Activated CD8-positive, alpha-beta memory T cell treated with anti-CD3 and anti-CD28 coated beads for 48 hours (primary cell): ENCODE data around the gene DENND2A.
"Not testable (repeated sequence)": the region's sequence is repeated elsewhere in the genome, so short reads cannot be mapped to it uniquely, and the experiment has no call there.

Experiments
- DNase-seq, 3 experiments: peaks; one replicate each; pipeline ENCODE4 v3.0.0-alpha.2; 2020; ENCODE audit warnings: low read depth in 2 of 3, low spot score in 2 of 3

DENND2A gene

DNA sequence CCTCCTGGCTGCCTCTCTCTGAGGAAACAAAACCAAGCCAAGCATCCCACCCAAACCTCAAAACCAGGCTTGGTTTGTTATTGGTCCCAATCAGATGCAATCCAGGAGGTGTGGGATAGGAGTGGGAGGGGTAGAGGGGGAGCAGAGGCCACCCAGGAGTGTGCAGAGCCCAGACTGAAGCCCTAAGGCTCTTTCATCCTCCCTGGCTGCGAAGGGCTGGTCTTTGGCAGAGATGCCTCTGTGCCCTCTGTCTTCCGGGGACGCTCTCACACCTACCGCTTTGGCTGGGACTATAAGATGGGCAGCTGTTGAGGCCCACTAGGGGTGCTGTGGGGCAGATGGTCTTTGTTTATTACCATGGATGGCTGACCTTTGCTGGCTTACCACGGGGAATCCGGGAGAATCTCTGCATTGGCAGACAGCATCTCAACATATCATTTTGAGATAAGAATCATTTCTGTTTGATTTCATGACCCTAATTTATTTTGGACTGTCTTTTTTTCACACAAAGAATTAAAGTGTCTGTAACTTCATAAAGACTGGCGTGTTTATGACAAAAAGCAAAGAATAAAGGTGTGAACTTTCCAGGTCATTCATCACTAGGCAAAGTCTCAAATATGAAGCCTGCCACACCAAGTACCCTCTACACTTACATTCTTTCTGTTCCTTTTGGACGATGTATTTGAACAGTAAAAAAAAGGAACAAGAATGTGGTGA, 6.5 kb upstream of the DENND2A start:
- no peak for DNase-seq

DNA sequence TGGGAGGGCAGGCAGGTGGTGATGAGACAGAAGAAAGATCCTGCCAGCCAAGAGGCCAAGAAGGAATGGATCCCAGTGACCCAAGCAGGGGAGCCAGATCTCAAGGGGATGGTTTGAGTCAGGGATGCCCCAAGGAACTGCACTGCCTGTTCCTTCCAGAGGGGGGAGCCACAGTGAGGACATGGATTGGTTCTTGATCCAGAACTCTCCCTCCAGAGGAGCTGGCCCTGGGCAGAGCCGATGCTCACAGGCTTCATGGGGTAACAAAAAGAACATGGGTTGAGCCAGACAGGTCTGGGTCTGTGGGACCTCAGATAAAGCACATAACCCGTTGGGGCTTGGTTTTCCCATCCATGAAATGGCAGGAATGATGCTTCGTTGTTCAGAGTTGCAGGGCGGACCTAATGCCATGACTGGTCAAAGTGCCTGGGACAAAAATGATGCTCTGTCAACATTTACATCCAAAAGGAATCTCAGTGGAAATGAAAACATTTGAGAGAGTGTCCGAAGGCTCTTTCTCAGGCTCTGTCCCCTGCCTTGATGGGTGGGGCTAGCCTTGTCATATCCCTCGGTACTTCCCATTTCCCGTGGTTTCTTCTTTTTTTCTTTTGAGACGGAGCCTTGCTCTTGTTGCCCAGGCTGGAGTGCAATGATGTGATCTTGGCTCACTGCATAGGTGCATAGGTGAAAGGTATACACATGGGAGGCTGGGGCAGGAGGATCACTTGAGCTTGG, 4.7 kb upstream of the DENND2A start:
- DNase-seq: no peak

DNA sequence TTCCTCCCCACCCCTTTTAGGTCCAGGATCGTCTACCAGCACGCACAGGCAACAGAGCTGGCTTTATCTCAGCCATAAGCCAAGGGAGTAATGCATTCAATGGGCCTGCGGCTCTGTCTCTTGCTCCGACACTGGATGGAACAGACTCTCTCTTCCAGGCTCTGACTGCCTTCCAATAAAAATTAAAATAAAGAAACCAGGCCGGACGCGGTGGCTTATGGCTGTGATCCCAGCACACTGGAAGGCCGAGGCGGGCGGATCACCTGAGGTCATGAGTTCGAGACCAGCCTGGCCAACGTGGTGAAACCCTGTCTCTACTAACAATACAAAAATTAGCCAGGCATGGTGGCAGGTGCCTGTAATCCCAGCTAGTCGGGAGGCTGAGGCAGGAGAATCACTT, 4.1 kb upstream of the DENND2A start:
- DNase-seq: not testable (repeated sequence)

DNA sequence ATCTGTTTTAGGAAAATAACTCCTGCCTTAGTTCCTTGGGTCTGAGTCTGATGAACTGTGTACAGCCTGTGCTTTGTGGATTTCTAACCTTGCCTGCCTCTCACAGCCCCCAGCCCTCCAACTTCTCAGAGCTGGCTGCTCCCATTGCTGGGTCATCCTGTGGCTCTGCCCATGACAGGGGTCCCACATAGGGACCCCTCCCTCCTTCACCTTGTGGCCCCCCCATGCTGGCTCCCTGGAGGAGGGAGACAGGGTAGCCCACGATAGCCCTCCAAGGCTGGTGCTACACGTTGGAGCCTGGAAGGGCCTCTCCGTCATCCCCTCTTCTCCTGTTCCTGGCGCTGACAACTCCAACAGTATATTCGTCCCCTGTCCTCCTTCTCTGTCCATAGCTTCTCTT, 2.8 kb upstream of the DENND2A start:
- no peak for DNase-seq

DNA sequence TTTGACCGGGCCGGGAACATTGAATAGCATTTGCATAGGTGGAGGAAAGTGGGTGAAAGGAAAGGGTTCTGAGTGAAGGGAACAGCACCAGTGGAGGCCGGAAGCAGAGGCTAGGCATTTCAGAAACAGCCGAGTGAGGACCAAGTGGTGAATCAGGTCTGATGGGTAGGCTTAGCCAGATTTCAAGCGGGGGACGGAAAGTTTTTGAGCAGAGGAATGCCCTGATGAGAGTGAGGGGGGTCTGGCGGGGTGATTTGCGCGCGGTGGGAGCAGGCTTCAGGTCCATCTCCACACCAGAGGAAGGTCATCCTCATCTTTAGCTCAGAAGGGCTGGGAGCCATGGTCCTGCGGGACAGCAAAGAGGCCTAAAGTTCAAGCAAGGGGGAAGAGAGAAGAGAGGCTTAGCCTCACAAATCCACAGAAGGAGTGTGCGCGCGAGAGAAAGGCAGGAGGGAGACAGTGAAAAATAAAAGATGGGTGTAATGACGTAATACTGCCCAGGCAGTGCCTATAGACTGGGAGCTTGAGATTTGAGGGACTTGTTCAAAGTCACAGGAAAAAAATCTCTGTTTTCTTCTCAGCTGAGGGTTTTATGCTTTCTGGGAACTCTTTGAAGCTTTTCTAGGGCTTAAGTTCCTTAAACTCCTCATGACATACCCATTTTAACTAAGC, 1.0 kb upstream of the DENND2A start:
- DNase-seq: no peak

DNA sequence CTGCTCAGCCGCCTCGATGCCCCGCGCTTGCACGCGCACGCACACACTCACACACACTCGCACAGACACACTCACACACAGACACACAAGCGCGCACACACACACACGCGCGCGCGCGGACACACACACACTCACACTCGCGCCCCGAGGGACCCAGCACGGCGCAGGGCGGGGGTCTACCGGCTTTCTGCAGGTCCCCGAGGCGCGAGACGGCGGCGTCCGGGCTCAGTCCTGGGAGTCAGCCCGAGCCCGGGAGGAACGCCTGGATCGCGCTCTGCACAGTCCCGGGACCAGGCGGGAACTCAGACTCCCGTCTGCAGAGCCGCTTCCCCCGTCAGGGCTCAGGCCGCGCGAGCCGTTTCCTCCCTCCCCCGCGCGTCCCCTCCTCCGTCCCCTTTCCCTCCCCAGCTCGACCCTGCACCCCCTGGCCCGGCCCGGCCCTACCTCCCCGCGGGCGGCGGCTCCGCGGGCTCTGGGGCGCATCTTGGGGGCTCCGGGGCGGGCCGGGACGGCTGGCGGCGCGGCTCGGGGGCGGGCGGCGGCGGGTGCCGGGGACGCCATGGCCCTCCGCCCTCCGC, 464 bp downstream of the DENND2A start:
- no peak for DNase-seq

DNA sequence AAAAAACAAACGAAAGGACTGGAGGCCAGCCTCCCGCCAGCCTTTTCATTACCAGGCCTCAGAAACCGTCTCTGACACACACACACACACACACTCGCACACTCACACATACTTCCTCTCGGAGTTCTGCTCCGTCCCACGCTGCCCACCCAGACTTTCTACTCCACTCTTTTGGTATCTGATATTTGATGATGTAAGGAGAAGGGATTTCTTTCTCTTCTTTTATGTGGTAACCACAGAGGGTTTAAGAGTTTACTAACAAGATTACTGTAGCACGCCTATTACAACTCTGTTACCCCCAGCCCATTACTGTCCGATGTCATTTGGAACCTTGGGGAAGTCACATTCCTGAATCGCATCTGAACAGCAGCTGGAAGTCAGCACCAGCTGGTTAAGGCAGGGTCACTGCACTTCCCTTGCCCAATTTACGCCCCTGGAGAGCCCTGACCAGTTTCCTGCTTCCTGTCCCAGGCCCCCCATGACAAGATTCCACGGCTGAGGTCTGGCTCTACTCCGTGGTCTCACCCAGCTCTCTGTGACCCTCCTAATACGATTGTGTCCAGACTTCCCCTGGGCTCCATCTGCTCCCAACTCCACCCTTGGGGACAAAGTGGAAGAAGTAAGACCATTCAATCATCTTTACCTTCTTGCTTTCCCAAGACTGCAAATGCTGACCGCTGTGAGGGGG, 1.1 kb downstream of the DENND2A start:
- no peak for DNase-seq

DNA sequence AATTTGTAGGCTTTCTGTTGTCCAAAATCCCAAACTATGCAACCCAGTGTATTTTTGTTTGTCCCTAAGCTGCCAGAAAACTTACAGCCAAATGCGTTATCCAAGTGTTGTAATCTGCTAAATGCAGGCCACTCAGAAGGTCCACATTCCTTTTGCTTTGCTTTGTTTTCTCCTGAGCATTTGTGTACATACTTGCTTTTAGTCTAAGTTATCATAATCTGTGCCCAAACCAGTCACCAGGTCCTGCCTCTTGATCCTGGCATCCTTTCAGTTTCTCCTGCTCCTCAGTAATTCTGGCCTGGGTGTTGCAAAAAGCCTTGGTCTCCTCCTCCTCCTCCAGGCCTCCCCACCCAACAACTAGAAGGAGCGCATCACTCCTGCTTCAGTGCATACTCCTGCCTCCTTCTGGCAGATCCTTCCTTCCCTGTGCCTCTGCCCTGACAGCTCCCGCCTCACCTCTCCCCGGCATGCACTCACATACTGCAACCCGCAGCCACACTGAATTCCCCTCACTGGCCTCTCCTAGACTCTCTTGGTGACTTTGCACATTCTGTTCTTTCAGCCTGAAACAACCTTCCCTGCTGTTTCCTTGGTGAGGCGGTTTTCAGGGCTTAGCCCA, 2.3 kb downstream of the DENND2A start:
- DNase-seq: no peak

DNA sequence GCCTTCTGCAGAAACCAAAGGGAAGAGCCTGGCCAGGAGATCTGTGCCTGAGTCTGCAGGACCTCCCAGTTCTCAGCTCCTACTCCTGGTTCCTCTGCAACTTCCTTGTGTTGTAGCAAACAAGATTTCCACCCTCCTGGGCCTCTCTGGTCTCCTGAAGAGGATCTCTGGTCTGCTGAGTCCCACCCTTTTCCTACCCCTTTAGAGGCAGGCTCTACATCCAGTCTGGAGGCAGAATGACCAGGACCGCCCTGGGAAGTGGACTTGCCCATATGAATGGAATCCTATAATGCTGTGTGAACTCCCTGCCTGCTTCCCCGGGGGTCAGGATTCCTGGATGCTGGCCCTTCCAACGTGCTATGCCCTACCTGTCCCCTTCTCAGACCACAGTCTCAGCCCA, 3.2 kb downstream of the DENND2A start:
- no peak for DNase-seq

DNA sequence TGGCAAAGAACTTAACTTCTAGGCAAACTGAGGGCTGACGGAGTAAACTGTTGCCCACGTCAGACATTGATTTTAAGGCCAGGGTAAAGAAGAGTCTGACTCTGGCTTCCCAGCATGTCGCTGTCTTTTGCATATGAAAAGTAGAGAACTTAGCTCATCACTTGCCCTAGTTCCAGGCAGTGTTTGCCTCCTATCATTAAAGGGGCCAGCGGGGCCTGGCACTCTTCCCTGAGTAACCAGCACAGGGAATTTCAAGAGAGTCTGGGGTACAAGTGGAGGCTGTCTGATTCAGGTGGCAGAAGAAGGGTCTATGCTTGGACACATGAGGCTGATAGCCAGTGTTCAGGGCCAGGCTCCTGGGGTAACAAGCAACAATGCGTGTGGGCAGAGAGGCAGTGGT, 4.8 kb downstream of the DENND2A start:
- no peak for DNase-seq

DNA sequence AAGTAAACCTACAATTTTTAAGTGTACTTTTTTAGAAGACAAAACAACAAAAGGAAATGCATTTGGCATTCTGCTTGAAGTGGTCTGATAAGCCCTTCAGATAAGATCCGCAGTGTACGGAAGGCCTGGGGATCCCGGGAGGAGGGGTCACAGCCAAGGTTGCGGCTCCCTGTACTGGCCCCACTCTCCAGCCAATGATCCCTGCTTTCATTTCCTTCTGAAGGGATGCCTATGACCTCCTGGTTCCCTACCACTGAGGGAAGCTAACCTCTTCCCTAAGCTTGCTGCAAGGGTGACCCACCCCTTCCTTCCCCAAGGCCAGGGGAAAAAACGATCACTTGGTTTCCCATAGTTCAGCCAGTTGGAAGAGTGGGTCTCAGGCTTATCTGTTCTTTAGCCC, 5.3 kb downstream of the DENND2A start:
- DNase-seq: no peak

DNA sequence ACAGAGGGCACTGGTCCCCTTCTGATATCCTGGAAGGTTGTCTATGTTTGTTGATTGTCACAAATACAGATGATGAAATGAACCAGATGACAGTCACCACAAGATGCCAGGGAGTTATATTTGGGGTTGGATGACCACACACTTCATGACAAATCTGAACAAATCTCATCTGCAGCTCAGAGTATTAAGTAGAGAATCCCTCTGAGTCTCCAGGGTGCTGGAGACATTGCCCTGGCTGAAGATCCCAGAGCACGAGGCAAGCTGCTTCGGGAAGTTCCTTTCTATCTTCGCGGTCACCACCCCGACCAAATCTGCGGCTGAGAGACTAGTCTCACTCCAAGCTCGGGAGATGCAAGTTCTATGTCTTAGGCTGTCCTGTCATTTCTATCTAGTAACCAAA, 9.0 kb downstream of the DENND2A start:
- no peak for DNase-seq

DNA sequence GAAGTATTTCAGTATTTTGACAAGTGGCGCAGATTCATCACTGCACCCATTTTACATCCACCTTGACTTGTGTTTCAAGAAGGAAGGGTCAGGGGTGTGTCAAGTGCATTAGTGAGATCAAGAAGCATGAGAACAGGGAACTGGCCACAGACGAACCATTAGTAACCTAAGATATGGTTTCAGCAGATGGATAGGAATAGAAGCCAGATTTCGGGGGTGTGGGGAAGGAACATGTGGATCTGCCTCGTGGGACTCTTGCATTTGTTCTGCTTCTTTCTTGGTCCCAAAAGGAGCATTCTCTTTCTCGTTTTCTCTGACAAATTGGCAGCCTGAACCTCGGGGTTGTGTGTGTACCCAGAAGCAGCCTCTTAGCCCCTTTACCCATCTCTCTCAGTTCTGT, 9.6 kb downstream of the DENND2A start:
- DNase-seq: no peak

DNA sequence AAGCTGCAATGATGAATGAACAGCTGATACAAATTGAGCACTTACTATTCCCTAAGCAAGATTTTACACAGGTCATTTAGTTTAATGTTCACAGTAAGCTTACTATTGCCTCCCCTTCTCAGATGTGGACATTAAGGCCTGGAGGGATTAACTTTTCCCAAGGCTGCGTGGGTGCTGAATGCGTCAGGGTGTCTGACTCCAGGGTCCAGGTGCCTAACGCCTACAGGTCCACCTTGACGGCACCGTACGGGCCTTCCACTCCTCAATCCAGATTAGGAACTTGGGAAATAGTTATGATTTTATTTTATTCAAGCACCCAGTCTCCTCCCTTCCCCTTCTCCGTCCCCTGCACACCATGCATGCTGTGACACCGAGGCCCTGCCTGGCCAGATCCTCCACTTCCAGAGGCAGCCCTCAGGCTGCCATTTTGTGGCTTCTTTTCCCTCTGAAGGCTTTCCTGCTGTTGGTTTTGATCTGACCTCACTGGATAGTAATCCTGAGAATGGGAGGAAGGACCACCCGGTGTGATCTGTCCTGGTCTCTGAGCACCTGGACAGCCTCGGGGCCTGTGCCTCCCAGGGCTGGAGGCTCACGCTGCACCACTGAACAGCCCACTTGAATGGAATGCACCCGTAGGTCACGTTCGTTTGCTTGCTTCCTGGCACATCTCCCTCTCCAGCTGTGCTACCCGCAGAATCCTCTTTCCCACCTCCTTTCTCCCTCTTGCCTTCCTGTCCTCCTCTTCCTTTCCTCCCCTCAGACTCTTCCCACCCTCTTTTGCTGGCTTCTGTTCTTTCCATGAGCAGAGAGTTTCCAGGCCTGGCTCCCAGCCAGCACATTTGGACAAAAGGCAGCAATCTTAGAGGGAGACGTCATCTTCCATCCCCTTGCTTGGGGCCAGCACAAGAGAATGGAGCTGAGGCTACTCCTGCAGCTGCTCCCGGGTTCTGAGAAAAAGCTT, 14.4 kb downstream of the DENND2A start:
- no peak for DNase-seq

DNA sequence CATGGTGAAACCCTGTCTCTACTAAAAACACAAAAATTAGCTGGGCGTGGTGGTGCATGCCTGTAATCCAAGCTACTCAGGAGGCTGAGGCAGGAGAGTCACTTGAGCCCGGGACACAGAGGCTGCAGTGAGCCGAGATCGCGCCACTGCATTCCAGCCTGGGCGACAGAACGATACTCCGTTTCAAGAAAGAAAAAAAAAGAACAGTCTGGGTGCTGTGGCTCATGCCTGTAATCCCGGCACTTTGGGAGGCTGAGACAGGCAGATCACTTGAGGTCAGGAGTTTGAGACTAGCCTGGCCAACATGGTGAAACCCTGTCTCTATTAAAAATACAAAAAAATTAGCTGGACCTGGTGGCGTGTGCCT, 15.4 kb downstream of the DENND2A start:
- DNase-seq: not testable (repeated sequence)

DNA sequence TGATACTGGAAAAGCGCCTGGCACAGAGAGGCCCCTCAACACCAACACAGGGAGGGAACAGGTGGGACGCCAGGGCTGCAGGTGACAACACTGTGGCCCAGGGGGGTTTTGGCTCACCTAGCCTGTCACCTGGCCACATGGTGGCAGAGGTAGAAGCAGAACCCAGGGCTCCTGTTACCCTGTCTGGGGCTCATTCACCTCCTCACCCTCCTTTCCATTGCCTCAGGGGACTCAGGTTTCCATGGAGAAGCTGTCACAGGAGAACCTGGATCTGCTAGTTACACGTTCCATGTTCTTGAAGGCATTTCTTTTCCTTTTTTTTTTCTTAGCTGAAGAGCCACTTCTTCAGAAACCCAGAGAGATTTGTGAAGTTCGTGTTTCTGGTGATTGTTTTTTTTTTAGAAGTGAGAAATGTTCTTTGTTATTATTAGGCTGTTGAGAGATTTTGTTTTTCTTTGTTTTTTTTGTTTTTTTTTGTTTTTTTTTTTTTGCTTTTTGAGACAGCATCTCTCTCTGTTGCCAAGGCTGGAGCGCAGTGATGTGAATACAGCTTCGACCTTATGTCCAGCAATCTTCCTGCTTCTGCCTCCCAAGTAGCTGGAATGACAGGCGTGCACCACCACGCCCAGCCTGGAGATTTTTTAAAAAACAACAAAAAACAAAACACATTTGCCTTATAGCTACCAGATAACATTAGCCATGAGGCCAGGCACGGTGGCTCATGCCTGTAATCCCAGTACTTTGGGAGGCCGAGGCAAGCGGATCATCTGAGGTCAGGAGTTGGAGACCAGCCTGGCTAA, 16.0 kb downstream of the DENND2A start:
- DNase-seq: no peak

DNA sequence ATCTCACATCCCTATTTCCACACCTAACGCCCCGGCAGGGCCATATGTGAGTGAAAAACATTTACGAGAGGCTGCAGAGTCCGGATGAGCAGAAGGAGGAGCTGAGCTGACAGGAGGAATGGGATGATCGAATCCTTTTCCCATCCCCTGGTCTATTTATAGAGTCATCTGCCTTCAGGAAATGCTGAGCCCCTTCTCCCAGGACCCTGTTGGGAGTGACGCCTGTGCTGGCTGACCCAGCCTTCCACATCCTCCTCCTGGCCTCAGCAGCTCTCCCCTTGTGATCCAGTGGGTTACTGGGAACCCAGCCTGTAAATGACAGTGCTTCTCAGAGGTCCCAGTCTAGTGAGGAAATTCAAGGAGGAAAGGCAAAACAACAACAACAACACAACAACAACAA, 16.6 kb downstream of the DENND2A start:
- no peak for DNase-seq

DNA sequence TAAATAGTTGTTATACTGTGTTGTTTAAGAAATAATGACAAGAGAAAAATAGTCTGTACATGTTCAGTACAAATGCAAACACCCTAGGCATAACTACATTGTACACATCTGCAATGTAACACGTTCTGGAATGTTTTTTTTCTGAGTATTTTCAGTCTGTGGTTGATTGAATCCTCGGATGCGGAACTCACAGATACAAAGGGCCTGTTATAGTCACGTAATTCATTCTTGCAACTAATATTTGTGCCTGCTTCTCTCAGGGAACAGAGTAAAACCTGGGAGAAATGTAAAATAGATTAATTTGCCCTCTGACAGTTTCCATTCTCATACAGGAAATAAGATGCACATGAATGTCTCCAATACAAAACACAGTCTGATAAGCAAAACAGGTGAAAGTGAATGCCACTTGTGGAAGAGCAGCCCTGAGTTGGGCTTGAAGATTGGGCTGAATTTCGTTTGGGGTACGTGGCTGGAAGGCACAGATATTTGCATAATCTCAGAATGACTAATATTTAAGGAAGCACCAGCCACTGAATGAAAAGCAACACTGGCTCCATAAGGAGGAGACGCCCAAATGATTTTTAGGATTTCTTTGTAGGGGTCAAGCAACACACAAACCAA, 19.1 kb downstream of the DENND2A start:
- DNase-seq: no peak
